ENCODE results near the gene BAIAP2L2.
"Not testable (repeated sequence)": the region's sequence is repeated elsewhere in the genome, so short reads cannot be mapped to it uniquely, and the experiment has no call there.

DNA sequence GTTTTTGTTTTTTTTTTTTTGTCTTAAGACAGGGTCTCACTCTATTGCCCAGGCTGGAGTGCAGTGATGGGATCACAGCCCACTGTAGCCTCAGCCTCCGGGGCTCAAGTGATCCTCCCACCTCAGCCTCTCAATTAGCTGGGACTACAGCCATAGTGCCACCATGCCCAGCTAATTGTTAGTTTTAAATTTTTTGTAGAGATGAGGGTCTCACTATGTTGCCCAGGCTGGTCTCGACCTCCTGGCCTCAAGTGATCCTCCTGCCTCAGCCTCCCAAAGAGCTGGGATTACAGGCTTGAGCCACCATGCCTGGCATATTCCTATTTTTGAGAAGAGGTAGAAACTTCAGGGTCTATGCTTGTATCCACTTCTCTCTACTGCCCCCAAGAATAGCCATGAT is 8.3 kb upstream of the BAIAP2L2 start:
- not testable (repeated sequence) for TF ChIP-seq CTCF, POLR2A (IDR thresholded peaks at IDR 0.05)
